ELF-1 (cell line): ENCODE data around the gene DGCR6L.
"Not testable (repeated sequence)": the region's sequence is repeated elsewhere in the genome, so short reads cannot be mapped to it uniquely, and the experiment has no call there.

Source experiments
- DNase-seq: peaks from one replicate; pipeline ENCODE4 v3.0.0-alpha.2; 2016; ENCODE audit warnings: low read depth, low spot score

Gene DGCR6L

GRCh38 chr22:20275836-20276235 lies 44.0 kb downstream of the DGCR6L start:
- no peak for DNase-seq

DNA sequence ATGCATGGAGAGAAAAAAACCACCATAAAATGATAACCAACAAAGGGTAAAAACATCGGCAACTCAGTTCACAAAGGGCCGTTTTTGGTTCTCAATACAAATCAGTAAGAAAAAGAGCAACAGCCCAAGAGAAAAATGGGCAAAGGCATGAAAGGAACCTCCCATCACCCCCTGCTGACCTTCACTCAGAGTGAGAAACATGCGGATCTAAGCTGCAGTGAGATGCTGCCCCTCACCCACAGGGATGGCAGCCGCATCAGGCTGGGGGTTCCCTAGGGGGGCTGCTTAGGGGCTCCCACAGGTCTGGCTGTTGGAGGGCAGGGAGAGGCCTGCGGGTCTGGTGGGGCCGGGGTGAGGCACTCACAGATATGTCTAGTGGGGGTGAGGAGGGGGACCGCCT lies 44.5 kb downstream of the DGCR6L start:
- DNase-seq, result not testable (repeated sequence)

- DNase-seq, result not testable (repeated sequence)
These were observed 45.5 kb downstream of the DGCR6L start for GRCh38 chr22:20274374-20274773.

GRCh38 chr22:20273758-20274181 lies 46.1 kb downstream of the DGCR6L start:
- DNase-seq, result no peak

DNA sequence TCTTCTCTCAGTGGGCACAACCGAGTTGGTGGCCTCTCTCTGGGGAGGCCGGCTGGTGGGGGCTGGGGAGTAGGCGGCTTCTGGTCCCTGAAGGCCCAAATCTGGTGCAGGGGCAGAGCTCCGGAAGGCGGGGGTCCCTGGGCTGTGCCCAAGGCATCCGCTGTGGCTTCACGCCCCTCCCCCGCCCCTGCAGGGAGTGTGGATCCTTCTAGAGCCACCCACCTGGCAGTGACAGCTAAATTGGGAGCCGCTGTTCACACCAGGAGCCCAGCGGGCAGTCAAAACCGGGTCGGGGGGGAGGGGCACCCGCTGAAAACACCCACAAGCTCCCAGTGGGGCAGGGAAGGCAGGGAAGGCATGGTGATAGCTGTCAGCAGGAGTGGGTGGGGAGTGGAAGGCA lies 47.2 kb downstream of the DGCR6L start:
- DNase-seq, result no peak

DNA sequence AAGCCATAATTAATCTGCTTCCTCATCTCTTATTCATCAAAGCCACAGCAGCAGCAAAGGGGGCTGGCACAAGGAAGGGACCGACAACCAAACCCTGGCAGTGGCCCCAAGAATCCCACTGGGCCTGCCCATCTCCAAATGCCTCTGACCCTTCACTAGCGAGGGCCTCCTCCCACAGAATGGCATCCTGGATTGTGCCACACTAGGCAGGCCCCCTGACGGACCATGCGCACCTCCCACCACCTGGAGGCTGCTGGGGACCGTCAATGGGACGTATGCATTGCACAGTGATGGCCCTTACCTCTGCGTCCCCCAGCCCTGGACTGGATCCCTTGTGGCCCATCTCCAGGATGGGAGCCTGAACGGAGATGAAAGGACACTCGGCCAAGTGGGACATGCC lies 47.7 kb downstream of the DGCR6L start:
- no peak for DNase-seq

- DNase-seq, result no peak
These were observed 48.5 kb downstream of the DGCR6L start for GRCh38 chr22:20271114-20271994.

- peak; percentile 57 for DNase-seq
These were observed 49.4 kb downstream of the DGCR6L start for GRCh38 chr22:20270190-20271113.

DNA sequence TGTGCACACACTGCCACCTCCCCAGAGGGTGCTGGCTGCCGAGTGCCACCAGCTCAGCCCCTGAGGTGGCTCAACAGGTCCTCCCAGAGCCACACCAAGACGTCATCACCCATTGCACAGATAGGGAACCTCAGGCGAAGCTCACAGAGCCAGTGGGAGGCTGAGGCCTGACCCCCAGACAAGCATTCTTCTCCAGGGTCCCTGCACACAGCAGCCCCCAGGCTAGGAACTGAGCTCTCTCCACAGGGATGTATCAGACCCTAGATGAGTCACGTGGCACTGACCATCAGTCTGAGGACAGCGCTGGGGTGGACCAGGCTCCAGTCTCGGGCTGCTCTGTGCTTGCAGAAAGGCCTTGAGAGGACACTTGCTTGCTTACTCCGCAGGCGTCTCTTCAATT lies 50.2 kb downstream of the DGCR6L start:
- DNase-seq, result not testable (repeated sequence)

DNA sequence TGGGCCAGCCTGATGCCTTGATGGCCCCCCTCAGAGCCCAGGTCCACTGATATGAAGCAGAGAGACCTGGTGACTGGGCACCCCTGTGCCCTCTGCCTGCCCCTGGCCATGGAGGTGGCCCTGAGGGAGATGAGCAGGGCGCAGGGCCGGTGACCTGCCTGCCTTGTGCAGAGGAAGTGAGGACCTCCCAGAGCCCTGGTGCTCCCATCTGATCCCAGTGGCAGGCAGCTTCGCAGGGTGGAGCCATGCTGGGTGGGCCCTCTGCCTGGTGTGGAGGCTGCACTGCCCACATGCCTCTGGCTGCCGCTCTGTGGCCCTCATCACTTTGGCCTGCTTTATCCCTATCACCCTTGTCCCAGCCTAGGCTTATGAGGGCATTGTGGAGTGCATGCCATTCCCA lies 50.7 kb downstream of the DGCR6L start:
- not testable (repeated sequence) for DNase-seq

DNA sequence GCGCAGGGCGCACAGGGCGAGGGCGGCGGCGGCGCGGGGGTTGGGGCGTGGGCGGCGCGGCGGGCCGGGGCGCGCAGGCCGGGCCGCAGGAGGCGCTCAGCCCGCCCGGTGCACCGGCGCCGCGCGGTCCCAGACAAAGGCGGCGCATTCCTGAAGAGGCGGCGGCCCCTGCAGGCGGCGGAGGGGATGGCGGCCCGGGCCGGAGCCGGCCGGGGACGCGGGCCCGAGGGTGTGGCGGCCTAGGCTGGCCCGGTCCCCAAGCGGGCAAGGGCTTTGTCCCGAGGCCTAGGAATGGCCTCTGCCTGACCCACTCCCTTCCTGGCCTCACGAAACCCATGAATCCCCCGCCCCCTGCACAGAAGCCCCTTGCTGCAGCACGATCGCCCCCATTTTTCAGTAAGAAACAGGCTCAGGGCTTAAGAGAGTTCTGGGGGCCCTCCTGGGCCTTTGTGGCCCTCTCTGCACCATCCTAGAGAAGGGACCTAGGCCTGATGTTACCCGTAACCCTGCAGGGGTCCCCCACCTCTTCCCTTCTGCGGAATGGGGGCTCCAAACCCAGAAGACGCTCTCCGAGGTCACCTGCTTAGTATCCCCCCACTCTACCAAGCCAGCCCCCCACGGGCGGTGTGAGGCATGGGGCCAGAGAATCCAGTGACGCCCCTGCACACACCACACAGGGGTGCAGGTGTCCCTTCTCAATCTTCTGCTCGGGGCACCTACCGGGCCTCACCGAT lies 51.4 kb downstream of the DGCR6L start, which contains the start of gene RTN4R:
Gene RTN4R, minus strand, starts transcription at position 40 of the 734 bp plus-strand sequence. CDS start 226 bp downstream, outside the sequence.
- peak; percentile 65 for DNase-seq

- DNase-seq, result no peak
These were observed 52.2 kb downstream of the DGCR6L start for GRCh38 chr22:20267441-20268278.

GRCh38 chr22:20266667-20267440 lies 53.0 kb downstream of the DGCR6L start:
- not testable (repeated sequence) for DNase-seq

DNA sequence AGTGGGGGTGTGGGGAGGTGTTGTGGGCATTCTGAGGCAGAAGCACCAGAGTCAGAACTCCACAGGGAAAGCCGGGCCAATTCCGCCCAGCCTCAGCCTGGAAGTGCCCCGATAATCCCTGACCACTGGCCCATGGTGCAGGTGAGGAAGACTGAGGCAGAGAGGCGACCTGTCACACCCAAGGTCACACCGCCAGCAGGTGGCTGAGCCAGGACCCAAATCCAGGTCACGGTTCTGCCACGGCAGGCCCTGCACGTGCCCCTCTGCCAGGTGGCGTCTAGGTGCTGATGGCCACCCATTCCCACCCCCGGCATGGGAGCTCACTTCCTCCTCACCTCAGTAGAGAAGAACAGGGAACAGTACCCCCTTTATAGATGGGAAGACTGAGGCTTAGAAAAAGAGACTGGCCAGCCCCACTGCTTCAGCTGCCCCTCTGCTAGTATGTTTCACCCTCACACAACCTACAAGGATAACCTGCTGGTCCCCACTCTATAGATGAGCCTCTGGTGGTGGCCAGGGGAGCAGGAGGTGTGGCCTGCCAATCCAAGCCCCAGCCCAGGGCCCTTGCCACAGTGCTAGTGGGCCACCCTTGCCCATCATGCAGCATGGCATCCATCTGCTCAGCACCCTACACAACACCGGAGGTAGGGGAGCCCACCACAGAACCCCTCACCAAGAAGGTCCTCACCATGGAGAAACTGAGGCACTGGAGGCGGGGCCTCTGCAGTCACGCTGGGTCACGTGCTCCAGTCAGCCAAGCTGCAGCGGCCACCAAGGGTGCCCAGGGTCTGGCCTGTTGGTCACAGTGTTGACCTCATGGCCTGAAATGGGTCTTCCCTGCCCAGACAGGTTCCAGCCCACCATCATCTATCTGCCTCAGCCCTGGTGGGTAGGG lies 53.8 kb downstream of the DGCR6L start:
- DNase-seq, result not testable (repeated sequence)

- DNase-seq, result no peak
These were observed 55.0 kb downstream of the DGCR6L start for GRCh38 chr22:20264614-20265452.
